NCI-H748 (cell line): ENCODE data around the gene MYADML2.

Experiments used
- DNase-seq: peaks from one replicate; lab custom pipeline; 2025; ENCODE audit not compliant: unreplicated experiment; lab: John Stamatoyannopoulos, UW

MYADML2 gene

DNA sequence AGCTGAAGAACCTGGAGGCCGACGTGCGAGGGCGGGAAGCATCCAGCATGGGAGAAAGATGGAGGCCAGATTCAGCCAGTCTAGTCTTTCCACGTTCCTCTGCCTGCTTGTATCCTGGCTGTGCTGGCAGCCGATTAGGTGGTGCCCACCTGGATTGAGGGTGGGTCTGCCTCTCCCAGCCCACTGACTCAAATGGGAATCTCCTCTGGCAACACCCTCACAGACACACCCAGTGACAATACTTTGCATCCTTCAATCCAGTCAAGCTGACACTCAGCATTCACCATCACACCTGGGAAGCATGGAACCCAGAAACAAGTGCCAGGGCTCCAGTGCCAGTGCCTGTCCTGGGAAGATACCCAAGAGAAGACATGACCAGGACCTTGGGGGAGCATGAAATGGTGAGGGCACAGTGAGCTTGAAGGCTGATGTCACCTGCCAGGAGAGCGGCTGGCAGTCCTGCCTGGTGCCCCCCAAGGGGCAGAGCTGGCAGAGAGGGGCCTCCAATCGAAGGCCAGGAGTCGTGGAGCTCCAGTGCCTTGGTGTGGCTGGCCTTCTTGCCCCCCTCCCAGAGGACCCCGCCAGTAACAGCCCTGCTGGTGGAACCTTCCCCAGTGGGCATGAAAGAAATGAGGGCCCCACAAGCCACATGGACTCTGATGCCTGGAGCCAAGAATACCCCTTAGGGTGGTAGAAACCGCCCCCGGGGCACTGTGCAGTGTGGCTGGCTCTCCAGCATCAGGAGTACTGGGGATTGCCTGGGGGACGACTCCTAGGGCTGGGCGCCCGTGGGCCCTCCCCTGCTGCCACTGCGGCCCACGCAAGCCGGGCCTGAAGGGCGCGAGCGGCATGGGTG, 45.6 kb downstream of the MYADML2 start:
- no peak for DNase-seq

DNA sequence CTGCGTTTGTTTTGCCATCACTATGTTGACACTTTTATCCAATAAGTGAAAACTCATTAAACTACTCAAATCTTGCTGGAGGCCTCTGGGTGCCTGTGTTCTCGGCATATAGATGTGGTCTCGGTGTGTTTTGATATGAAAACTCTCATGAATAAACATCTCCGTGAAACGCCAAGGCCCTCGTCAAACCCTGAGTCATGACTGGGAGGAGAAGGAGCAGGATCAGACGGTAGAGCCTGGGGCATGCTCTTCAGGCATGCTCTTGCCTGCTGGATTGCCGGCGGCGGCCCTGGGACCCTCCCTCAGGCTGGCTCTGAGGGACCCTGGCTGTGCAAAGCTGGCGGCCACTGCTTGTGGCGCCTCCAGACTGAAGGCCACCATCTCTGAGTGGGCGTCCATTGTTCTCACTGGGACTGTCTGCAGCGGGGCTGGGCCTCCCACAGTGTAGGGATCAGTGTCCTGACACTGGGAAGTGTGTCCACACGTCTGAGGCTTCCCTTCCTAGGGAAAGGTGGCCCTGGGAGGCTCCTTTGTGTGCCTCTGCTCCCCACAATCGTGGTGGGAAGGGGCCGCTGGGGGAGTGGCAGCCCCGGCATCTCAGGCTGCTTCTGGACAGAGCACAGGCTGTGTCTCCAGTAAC, 46.7 kb downstream of the MYADML2 start:
- DNase-seq: no peak

DNA sequence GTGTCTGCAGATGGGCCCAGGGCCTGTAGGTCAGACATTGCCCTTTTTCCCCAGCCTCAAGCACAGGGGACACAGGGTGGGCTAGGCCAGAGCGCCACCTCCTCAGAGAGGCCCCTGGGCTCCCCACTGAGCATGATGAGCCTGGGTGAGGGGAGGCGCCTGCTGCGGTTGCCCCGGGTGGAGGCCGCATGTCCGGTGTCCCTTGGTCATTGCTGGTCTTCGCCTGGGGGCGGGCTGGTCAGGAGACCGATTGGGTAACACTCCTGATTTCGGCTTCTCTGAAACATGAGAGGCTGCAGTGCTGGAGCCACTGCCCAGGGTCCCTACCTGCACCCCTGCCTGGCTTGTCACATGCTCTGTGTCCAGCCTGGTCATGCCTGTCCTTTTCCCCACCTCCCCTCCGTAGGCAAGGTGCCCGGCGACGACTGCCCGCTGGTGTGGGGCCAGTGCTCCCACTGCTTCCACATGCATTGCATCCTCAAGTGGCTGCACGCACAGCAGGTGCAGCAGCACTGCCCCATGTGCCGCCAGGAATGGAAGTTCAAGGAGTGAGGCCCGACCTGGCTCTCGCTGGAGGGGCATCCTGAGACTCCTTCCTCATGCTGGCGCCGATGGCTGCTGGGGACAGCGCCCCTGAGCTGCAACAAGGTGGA, 47.4 kb downstream of the MYADML2 start:
- no peak for DNase-seq

DNA sequence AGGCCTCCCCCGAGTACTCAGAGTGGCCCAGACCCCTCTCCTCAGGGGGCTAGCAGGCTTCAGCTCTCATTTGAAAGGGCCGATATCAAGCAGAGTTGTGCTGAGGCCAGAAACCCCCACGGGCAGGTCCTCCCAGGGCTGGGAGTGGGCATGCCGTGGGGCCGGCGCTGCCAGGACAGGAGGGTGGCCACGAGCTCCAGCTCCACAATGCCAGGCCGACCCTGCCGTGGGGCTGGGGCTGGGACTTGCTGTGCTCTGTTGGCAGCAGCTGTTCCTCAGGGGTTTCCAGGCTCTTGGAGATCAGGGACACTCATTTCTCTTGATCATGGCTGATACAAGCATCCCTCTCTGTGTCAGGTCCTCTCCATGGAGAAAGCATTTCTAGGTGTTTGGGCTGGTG, 48.1 kb downstream of the MYADML2 start:
- no peak for DNase-seq

DNA sequence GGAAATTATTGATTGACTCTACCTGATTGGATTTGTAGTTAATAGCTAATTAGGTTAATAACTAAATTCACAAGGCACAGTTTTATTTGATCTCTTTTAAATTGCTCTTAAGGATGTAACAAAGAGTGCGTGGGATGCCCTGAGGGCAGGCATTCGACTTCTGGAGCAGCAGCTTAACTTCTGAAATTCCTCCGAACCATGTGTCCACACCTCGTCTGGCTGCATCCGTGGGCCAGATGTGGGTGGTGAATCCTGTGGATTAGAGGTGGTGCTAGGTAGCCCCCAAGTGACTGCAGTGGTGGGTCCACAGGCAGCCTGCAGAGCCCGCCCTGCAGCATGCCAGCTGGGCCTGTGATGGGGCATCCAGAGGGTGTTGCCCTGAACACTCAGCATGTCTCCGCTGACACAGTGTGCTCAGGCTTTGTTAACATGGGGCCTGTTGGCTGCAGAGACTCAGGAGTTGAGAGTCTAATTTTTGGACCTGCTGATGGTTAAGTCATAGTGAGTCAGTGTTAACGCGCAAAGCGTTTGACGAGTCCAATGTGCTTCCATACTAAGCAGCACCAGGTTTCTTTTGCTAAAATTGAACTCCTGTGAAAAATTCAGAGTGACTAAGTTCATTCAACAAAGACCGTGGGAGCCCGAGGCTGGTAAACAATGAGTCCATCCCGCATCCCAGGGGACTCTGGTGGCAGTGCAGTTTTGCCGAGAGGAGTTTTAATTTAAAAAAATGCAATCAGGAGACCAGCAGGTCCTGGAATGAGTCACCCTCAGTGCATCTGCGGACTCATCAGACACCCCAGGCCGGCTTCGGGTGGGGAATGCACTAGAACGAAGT, 48.8 kb downstream of the MYADML2 start:
- no peak for DNase-seq

DNA sequence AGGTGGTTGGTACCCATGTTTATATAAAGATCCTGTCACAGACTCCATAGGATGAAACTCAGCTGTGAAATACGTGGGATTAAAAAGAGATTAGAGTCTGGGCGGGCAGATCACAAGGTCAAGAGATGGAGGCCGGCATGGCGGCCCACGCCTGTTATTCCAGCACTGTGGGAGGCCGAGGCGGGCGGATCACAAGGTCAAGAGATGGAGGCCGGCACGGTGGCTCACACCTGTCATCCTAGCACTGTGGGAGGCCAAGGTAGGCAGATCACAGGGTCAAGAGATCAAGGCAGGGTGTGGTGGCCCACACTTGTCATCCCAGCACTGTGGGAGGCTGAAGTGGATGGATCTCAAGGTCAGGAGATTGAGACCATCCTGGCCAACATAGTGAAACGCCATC, 51.6 kb downstream of the MYADML2 start:
- DNase-seq: no peak

- no peak for DNase-seq
Measured at GRCh38 chr17:81891303-81891552, 55.8 kb downstream of the MYADML2 start.

GRCh38 chr17:81890447-81891302, 56.4 kb downstream of the MYADML2 start:
- peak; percentile 23 for DNase-seq
